Left lung (tissue), 10 donors: Measurements from ENCODE around the gene KRTAP5-3. TPM values are rescaled to one million over a fixed set of nuclear protein-coding genes. Genes with fewer than 3 reads are reported as not detected.

ENCODE experiments used
- ATAC-seq: fragments of 200-7000 bp; cut with Tn5 transposase; one replicate; pipeline ENCODE4 v1.9.1; 2020; ENCODE audit warnings: moderate library complexity
- DNase-seq, 4 donors: peaks; one replicate each; pipeline ENCODE4 v3.0.0-alpha.2; 2013 to 2020
- H3K27ac ChIP-seq, 2 donors: fragments of 200-600 bp; sonication (generic) in 1 of 2; one replicate each; pipeline versions ENCODE4 v1.5.0 to v1.8.0; 2020 to 2021
- H3K27me3 ChIP-seq, 2 donors: fragments of 200-600 bp; sonication (generic) in 1 of 2; one replicate each; pipeline versions ENCODE4 v1.5.0 to v1.8.0; 2020 to 2021
- H3K36me3 ChIP-seq, 2 donors: fragments of 200-600 bp; sonication (generic) in 1 of 2; one replicate each; pipeline versions ENCODE4 v1.5.0 to v1.8.0; 2020 to 2021
- H3K4me1 ChIP-seq, 2 donors: fragments of 200-600 bp; one replicate each; pipeline ENCODE4 v1.8.0; 2021
- H3K4me3 ChIP-seq, 2 donors: fragments of 200-600 bp; sonication (generic) in 1 of 2; one replicate each; pipeline versions ENCODE4 v1.5.0 to v1.8.0; 2020 to 2021; ENCODE audit warnings: mild to moderate bottlenecking in 1 of 2
- H3K9me3 ChIP-seq, 2 donors: fragments of 200-600 bp; sonication (generic) in 1 of 2; one replicate each; pipeline versions ENCODE4 v1.5.0 to v1.8.0; 2020 to 2021
- intact Hi-C, 2 donors: fragments of 100-400 bp; cut with DNase I; formaldehyde crosslinking; loops; one replicate each; pipeline versions ENCODE4 v1.11.2 to v1.14.2; 2022
- polyA plus RNA-seq, 6 donors: library from polyadenylated mRNA; unstranded; fragments of 120-200 nt; gene quantifications; one replicate each; pipeline ENCODE4 v1.2.1, GENCODE V29; 2013; ENCODE audit not compliant: insufficient read length in 6 of 6
- total RNA-seq, 2 donors: library from RNA; stranded (reverse); fragmentation: NEBNext Ultra II Directional; extraction: Animal tissue kit (Norgen Biotek cat#: 25700); gene quantifications; one replicate each; pipeline ENCODE4 v1.2.1, GENCODE V29; 2021
- TF ChIP-seq, protein P1 (sequence below), 2 donors: fragments of 200-600 bp; sonication (generic) in 1 of 2; IDR thresholded peaks; one replicate each; pipeline versions ENCODE4 v1.5.0 to v1.8.0; 2021; ENCODE audit warnings: antibody characterized with exemption in 2 of 2
- donor health status: DM: no; HTN: yes; CAD: no.
- donor health status: DM: no; HTN: no; CAD: no.

KRTAP5-3 gene
- total and polyA plus RNA-seq, 8 donors, result not detected

DNA sequence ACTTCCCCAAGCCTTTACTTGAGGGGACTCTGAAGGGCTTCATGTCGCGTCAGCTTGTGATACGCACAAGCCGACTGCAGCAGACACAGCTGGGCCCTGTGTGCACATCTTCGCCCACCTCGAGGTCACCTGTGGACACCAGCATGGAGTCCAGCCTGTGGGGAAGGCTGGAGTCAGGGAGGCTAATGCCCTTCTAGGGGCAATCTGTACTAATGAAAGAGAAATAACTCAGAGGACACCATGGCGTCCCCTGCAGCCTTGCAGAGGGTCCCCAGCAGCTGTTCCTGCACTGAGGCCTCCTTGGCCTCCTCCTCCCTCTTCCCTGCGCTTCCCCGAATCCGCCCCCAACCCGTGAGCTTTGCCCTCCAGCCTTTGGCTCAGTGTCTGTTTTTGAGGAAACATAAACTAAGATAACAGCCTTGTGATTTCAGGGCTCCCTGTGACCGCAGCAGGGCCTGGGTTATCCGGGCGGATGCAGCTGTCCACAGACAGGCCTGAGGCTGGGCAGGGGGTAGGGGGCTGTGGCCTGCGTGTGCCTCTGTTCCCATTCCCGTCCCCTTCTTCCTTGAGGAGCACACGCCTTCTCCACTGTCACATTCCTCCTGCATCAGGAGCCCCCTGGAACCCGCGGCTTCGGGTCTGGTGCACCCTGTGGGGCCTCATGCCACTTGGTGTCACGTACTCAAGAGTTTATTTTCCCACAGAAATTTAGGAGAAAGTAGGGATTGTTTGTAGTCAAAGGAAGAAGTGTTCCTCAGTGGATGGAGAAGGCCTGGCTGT lies 46.3 kb upstream of the KRTAP5-3 start:
- intact Hi-C loops, result loop anchor here in 1 of 2 donors (10.0 kb wide), 1 partner anchor 180 kb away; the partner anchor contains the start of genes SYT8 and TNNI2
- no peak overlapping the region for H3K27ac ChIP-seq
- H3K4me1 ChIP-seq, result peaks cover 0 to 5% of the 10 kb centered on the region in 2 donors
- DNase-seq (peak in 1 of 4 donors; percentile 20), ATAC-seq (no peak)
- H3K4me3 ChIP-seq, result no peak overlapping the region
- H3K36me3 ChIP-seq, result no peaks in the 10 kb centered on the region
- peaks cover 0 to 50% of the 10 kb centered on the region in 2 donors for H3K27me3 ChIP-seq
- TF ChIP-seq, protein P1, sequence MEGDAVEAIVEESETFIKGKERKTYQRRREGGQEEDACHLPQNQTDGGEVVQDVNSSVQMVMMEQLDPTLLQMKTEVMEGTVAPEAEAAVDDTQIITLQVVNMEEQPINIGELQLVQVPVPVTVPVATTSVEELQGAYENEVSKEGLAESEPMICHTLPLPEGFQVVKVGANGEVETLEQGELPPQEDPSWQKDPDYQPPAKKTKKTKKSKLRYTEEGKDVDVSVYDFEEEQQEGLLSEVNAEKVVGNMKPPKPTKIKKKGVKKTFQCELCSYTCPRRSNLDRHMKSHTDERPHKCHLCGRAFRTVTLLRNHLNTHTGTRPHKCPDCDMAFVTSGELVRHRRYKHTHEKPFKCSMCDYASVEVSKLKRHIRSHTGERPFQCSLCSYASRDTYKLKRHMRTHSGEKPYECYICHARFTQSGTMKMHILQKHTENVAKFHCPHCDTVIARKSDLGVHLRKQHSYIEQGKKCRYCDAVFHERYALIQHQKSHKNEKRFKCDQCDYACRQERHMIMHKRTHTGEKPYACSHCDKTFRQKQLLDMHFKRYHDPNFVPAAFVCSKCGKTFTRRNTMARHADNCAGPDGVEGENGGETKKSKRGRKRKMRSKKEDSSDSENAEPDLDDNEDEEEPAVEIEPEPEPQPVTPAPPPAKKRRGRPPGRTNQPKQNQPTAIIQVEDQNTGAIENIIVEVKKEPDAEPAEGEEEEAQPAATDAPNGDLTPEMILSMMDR (IDR thresholded peaks at IDR 0.05), result no peak
- H3K9me3 ChIP-seq, result no peaks in the 10 kb centered on the region

DNA sequence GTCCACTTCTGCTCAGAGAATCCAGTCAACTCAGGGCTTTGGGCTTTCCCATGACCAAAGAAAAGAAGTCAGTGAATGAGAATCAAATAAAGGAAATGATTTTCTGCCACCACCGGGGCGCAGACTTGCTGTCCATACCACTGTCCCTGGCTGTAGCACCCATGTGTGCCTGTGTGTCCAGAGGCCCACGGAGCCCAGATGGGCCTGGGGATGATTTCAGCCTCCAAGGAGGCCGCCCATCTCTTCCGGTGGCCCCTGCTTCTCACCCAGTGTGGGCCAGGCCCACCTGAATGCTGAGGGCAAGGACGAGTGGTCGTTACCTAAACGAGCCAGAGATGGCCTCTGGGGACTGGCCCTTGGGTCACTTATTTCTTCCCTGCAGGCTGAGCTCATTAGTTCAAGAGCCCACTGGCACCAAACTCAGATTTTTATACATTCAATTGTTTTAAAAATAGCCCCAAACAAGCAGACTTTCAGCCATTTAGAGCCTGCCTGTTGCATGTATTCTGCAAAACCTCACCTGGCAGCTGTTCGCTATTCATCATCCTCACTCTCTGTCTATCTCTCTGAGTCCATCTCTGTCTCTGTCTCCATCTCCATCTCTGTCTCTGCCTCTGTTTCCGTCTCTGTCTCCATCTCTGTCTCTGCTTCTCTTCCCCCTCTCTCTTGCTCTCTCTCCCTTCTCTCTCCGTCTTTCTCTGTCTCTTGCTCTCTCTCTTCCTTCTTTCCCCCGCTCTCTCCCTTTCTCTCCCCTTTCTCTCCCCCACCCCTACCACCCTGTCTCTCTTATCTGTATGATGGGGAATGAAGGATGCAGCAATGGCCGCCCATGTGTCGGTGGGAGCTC lies 45.5 kb upstream of the KRTAP5-3 start:
- H3K36me3 ChIP-seq, result no peaks in the 10 kb centered on the region
- H3K27me3 ChIP-seq, result peaks cover 0 to 43% of the 10 kb centered on the region in 2 donors
- peaks cover 0 to 5% of the 10 kb centered on the region in 2 donors for H3K4me1 ChIP-seq
- intact Hi-C loops, result loop anchor here in 1 of 2 donors (10.0 kb wide), 1 partner anchor 181 kb away; the partner anchor contains the start of genes SYT8 and TNNI2
- no peak overlapping the region for H3K27ac ChIP-seq
- no peak for DNase-seq
- no peak for ATAC-seq
- TF ChIP-seq, protein P1 (IDR thresholded peaks at IDR 0.05), result no peak
- H3K4me3 ChIP-seq, result no peak overlapping the region
- no peaks in the 10 kb centered on the region for H3K9me3 ChIP-seq

DNA sequence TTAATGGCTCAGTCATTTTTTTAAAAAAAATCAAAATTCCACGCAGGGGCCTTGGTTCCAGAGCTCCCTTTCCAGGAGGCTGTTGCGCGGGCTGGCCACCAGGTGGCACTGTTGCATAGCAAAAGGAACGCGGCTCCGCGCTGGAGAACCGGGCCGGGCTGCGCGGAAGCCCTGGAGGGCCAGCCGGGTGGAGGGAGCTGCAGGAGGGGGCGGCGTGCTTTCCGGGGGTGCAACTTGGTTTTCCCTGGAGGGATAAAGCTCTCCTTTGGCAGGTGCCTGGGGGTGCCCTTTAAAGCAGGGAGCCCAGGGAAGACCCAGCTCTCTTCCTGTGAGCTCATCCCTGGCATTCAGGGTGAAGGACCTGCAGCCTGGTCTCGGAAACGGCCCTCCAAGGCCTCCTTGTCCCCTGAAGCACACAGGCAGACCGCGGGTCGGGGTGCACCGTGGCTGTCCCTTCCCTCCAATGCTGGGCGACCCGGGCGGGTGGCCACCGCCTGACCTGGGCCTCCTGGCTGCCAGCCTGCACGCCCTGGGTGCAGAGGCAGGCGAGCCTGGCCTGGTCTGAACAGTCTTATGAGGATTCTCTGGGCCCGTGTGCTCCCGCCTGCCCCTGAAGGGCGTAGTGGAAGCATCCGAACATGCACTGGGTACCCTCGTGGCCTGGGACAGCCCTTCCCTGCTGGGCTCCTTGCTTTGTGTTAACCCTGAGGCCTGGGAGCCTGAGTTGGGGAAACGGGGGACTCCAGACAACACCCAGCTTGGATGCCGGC lies 44.7 kb upstream of the KRTAP5-3 start:
- H3K36me3 ChIP-seq, result no peaks in the 10 kb centered on the region
- H3K4me1 ChIP-seq, result peaks cover 0 to 5% of the 10 kb centered on the region in 2 donors
- H3K27ac ChIP-seq, result no peak overlapping the region
- H3K4me3 ChIP-seq, result no peak overlapping the region
- TF ChIP-seq, protein P1 (IDR thresholded peaks at IDR 0.05), result peak; percentile 96 to 99
- DNase-seq (peak; percentile 66 to 97 (median 76)), ATAC-seq (peak; percentile 96)
- H3K9me3 ChIP-seq, result no peaks in the 10 kb centered on the region
- intact Hi-C loops, result loop anchor here in 1 of 2 donors (10.0 kb wide), 1 partner anchor 182 kb away; the partner anchor contains the start of genes SYT8 and TNNI2
- H3K27me3 ChIP-seq, result peaks cover 0 to 43% of the 10 kb centered on the region in 2 donors

DNA sequence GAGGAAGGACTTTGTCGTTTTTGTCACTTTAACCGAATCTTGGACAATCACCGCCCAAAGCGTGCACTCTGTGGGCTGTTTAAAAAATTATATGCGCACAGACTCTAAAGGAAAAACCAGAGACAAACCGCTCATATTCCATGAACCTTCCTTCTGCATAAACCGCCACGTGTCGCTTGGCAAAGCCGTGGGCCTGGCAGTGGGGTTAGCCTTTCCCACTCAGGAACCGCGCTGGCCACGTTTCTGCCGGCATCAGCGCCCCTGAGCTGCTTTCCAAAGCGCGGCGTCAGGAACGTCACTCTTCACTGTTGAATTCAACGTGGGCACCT lies 44.1 kb upstream of the KRTAP5-3 start:
- no peak overlapping the region for H3K4me3 ChIP-seq
- no peaks in the 10 kb centered on the region for H3K36me3 ChIP-seq
- DNase-seq, result no peak
- ATAC-seq, result no peak
- TF ChIP-seq, protein P1 (IDR thresholded peaks at IDR 0.05), result no peak
- H3K9me3 ChIP-seq, result no peaks in the 10 kb centered on the region
- peaks cover 0 to 5% of the 10 kb centered on the region in 2 donors for H3K4me1 ChIP-seq
- H3K27me3 ChIP-seq, result peaks cover 0 to 43% of the 10 kb centered on the region in 2 donors
- intact Hi-C loops, result loop anchor here in 1 of 2 donors (10.0 kb wide), 1 partner anchor 182 kb away; the partner anchor contains the start of genes SYT8 and TNNI2
- H3K27ac ChIP-seq, result no peak overlapping the region
